Measurements from ENCODE around the gene PCBP3. TPM values are rescaled to one million over a fixed set of nuclear protein-coding genes. Genes with fewer than 3 reads are reported as not detected.

The PCBP3 gene
- total RNA-seq, 2 experiments from 2014 or later: 1.9 to 2.2 TPM

GRCh38 chr21:45947716-45948255, 304.3 kb downstream of the PCBP3 start:
- ChIA-PET CTCF (interaction anchor here (0.8 kb wide), 1 partner anchor 99 kb away, joined by 3 read pairs; no protein-coding TSS in a partner anchor), POLR2A (no interaction called here)
- ATAC-seq (no peak), DNase-seq (no peak)
- Mint-ChIP-seq H3K27ac (no peak overlapping the region), H3K27me3 (peaks cover 2% of the 10 kb centered on the region), H3K4me1 (ENCODE audit: low read depth) (no peaks in the 10 kb centered on the region), H3K4me3 (no peak overlapping the region), H3K36me3 (ENCODE audit: low read depth) (no peaks in the 10 kb centered on the region), H3K9me3 (no peaks in the 10 kb centered on the region)
- TF ChIP-seq CTCF (IDR thresholded peaks at IDR 0.05): no peak
- intact Hi-C loops (cut with micrococcal nuclease): no loop called here

DNA sequence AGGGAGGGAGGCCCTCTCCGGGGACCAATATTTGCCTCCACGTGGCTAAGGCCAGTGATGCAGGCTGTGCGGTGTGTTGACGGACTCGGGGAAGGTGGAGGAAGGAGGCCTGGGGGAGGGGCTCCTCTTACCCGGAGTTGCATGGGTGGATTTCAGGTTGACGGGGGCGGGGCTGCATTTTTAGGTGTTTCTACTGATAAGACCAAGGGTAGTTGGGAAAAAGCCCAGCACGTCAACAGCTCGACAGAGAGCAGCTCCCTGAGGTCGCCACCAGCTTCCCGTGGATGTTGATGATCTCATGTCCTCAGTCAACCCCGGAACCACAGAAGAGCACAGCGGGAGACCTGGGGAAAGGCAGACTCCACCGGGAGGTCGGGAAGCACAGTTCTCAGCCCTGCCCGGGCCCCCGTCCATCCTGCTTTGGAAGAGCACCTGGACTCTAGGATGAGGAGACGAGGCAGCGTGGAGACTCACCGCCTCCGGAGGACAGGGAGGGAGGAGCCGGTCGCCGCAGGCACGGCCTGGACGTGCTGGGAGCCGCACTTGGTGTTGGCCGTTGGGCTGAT, 305.1 kb downstream of the PCBP3 start:
- Mint-ChIP-seq H3K9me3 (no peaks in the 10 kb centered on the region), H3K27me3 (peaks cover 5% of the 10 kb centered on the region), H3K4me1 (ENCODE audit: low read depth) (no peaks in the 10 kb centered on the region), H3K36me3 (ENCODE audit: low read depth) (no peaks in the 10 kb centered on the region), H3K27ac (no peak overlapping the region), H3K4me3 (no peak overlapping the region)
- ChIA-PET CTCF (no interaction called here), POLR2A (interaction anchor here (0.6 kb wide), 1 partner anchor 210 kb away, joined by 3 read pairs; no protein-coding TSS in a partner anchor)
- intact Hi-C loops (cut with micrococcal nuclease): no loop called here
- TF ChIP-seq CTCF (IDR thresholded peaks at IDR 0.05): no peak
- DNase-seq (no peak), ATAC-seq (no peak)

DNA sequence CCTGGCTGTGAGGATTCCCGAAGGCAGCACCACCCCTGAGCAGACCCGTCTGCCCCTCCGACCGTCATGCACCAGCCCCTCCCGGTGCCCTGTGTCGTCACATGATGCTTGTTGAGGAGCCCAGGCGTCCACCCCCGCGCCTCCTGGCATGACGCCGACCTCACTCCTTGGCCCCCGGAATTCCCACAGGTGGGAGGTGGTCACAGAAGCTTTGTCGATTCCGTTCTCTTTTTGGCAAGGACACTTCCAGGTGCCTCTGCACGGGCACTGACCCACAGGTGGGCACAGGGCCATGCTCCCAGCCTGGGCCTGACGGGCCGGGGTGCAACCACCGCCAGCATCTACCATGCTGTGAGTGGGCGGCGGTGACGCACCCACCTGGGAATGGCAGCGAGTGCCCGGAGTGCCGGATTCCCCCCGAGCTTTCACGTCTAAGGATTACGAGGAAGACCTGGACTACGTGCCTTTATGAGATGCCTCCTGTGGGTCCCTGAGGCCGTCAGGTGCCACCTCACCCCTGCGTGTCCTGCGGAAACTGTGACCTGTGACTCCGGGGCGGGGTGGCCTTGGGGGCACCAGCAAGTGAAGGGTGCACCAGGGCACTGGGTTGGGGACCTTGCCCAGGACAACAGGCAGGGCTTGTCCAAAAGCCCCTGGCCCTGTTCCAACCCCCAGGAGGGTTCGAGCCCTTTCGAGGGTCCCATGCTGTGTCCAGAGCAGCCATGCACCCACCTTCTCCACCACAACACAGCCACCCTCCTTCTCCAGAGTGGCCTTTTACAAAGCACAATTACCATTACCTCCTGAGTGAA, 306.6 kb downstream of the PCBP3 start:
- ChIA-PET CTCF (interaction anchor here (0.8 kb wide), 1 partner anchor 21 kb away, joined by 3 read pairs; no protein-coding TSS in a partner anchor), POLR2A (no interaction called here)
- Mint-ChIP-seq H3K27me3 (peaks cover 5% of the 10 kb centered on the region), H3K27ac (no peak overlapping the region), H3K36me3 (ENCODE audit: low read depth) (no peaks in the 10 kb centered on the region), H3K4me3 (no peak overlapping the region), H3K9me3 (no peaks in the 10 kb centered on the region), H3K4me1 (ENCODE audit: low read depth) (no peaks in the 10 kb centered on the region)
- DNase-seq (no peak), ATAC-seq (no peak)
- TF ChIP-seq CTCF (IDR thresholded peaks at IDR 0.05): no peak
- intact Hi-C loops (cut with micrococcal nuclease): no loop called here

DNA sequence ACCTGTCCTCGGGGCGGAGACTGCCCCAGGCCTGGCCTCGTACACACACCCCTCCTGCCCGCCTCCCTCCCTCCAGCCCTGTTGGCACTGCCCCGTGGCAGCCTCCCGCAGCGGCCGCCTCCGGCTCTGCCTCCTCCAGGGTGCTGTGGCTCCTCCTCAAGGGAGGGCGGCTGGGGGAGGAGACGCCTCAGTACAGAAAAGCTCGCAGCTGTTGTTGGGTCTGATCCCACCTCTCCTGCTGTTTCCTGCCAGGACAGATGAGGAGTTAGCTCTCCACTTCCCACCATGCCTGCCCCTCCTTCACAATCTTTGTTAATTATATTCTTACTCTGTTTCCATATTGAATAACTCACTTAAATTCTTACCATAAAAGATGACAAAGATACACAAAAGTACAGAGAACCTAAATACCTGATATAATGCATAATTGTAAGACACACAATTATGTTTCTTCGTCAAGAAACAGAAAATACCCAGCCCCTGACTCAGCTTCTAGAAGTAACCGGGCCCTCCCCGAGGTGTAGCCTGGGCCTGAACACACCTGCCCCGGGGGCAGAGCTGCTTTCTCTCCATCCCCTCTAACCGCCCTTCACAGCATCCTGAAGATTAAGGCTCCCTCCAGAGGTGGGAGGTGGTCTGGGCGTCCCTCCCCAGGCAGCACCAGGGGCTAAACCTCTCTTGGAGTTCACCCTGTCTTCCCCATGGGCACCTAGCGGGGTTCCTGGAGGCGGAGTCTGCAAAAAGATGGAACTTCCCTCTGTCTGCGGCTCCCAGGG, 307.4 kb downstream of the PCBP3 start:
- Mint-ChIP-seq H3K36me3 (ENCODE audit: low read depth) (no peaks in the 10 kb centered on the region), H3K27ac (no peak overlapping the region), H3K4me1 (ENCODE audit: low read depth) (no peaks in the 10 kb centered on the region), H3K9me3 (no peaks in the 10 kb centered on the region), H3K27me3 (peaks cover 6% of the 10 kb centered on the region), H3K4me3 (no peak overlapping the region)
- ATAC-seq (no peak), DNase-seq (no peak)
- intact Hi-C loops (cut with micrococcal nuclease): no loop called here
- POLR2A ChIA-PET: no interaction called here
- TF ChIP-seq CTCF (IDR thresholded peaks at IDR 0.05): no peak
- CTCF ChIA-PET: interaction anchor here (0.9 kb wide), 1 partner anchor 19 kb away, joined by 3 read pairs; no protein-coding TSS in a partner anchor
